ENCODE measurements around the gene POFUT1.

DNA sequence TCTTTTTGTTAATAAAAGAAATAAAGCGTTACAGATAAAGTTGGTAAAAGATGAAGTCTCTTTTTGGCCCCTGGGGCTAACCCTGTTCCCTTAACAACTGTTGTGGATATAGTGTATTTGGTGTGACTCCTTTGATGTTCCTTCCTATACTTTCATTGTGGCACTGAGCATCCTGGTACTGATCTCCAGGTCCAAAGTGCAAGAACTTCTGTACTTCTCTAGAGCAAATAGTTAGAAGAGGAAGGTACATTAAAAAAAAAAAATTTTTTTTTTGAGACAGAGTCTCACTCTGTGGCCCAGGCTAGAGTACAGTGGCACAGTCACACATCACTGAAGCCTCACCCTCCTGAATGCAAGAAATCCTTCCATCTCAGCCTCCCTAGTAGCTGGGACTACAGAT, 6.2 kb downstream of the POFUT1 start:
- TF ChIP-seq, protein P1, sequence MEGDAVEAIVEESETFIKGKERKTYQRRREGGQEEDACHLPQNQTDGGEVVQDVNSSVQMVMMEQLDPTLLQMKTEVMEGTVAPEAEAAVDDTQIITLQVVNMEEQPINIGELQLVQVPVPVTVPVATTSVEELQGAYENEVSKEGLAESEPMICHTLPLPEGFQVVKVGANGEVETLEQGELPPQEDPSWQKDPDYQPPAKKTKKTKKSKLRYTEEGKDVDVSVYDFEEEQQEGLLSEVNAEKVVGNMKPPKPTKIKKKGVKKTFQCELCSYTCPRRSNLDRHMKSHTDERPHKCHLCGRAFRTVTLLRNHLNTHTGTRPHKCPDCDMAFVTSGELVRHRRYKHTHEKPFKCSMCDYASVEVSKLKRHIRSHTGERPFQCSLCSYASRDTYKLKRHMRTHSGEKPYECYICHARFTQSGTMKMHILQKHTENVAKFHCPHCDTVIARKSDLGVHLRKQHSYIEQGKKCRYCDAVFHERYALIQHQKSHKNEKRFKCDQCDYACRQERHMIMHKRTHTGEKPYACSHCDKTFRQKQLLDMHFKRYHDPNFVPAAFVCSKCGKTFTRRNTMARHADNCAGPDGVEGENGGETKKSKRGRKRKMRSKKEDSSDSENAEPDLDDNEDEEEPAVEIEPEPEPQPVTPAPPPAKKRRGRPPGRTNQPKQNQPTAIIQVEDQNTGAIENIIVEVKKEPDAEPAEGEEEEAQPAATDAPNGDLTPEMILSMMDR (IDR thresholded peaks at IDR 0.05) = no peak
- no peak for TF ChIP-seq POLR2A (IDR thresholded peaks at IDR 0.05)
